Suppressor macrophage treated with lipopolysaccharide for 4 hours (primary cell): Measurements from ENCODE around the gene CHKA.

Experiments used
- DNase-seq: peaks from one replicate; pipeline ENCODE4 v3.0.0-alpha.2; 2020

Gene CHKA

GRCh38 chr11:68043349-68044144 is 77.6 kb downstream of the CHKA start:
- peak; percentile 40 for DNase-seq

GRCh38 chr11:68043029-68043348 is 78.2 kb downstream of the CHKA start:
- DNase-seq = no peak

- DNase-seq = no peak
These were observed 78.8 kb downstream of the CHKA start for GRCh38 chr11:68042219-68043028.

- no peak for DNase-seq
These were observed 79.5 kb downstream of the CHKA start for GRCh38 chr11:68041617-68042218.

- no peak for DNase-seq
These were observed 80.1 kb downstream of the CHKA start for GRCh38 chr11:68040957-68041591.

- peak; percentile 77 for DNase-seq
These were observed 80.9 kb downstream of the CHKA start for GRCh38 chr11:68040101-68040956.

GRCh38 chr11:68039526-68040086 is 81.6 kb downstream of the CHKA start:
- peak; percentile 24 for DNase-seq

GRCh38 chr11:68038718-68039525 is 82.3 kb downstream of the CHKA start, which contains the start of gene TCIRG1:
Gene TCIRG1 (plus strand): TSS chr11:68039025. CDS start chr11:68041272, 2,247 bp downstream.
- peak; percentile 93 for DNase-seq

- no peak for DNase-seq
These were observed 82.9 kb downstream of the CHKA start for GRCh38 chr11:68038226-68038717.

GRCh38 chr11:68037411-68038225 is 83.6 kb downstream of the CHKA start:
- DNase-seq = no peak

GRCh38 chr11:68036717-68037239 is 84.4 kb downstream of the CHKA start:
- peak; percentile 94 for DNase-seq

- DNase-seq = peak; percentile 72
These were observed 85.0 kb downstream of the CHKA start for GRCh38 chr11:68036141-68036716.

- DNase-seq = no peak
These were observed 85.8 kb downstream of the CHKA start for GRCh38 chr11:68035266-68035876.

GRCh38 chr11:68033708-68034045 is 87.5 kb downstream of the CHKA start:
- no peak for DNase-seq

- DNase-seq = no peak
These were observed 88.0 kb downstream of the CHKA start for GRCh38 chr11:68032997-68033707.

- DNase-seq = no peak
These were observed 89.2 kb downstream of the CHKA start for GRCh38 chr11:68032003-68032402.

- DNase-seq = no peak
These were observed 90.1 kb downstream of the CHKA start for GRCh38 chr11:68031144-68031464.
